ENCODE measurements around the gene ICAM1.

- no peak for TF ChIP-seq CBX5 (IDR thresholded peaks at IDR 0.05; ENCODE audit: low read depth, low read length)
- no peak for TF ChIP-seq MAX (IDR thresholded peaks at IDR 0.05)
- TF ChIP-seq RXRA (IDR thresholded peaks at IDR 0.05; ENCODE audit: insufficient read depth, low read depth, low read length), result no peak
- no peak for TF ChIP-seq EP300 (IDR thresholded peaks at IDR 0.05; ENCODE audit: borderline replicate concordance in 1 of 2, low read depth in 2 of 2, low read length in 2 of 2)
- TF ChIP-seq TEAD4 (IDR thresholded peaks at IDR 0.05; ENCODE audit: low read depth, low read length), result no peak
Observed at GRCh38 chr19:10222201-10222890, 48.6 kb upstream of the ICAM1 start.

All from H1 (cell line).